ENCODE results near the gene PCSK1.

PCSK1 gene

GRCh38 chr5:96433066-96433447, at the start of gene PCSK1:
Gene PCSK1, minus strand, starts transcription at chr5:96433248. Its CDS starts 206 bp downstream, at chr5:96433042.
- Histone ChIP-seq H3K9me3 (ENCODE audit: control insufficient read depth in 1 of 2, low read length in 2 of 2) (no peaks in the 10 kb centered on the region), H3K27me3 (ENCODE audit: control insufficient read depth in 1 of 2, insufficient read depth in 2 of 2, low read length in 2 of 2) (peaks cover 25 to 33% of the 10 kb centered on the region in 2 donors), H3K27ac (ENCODE audit: low read depth, low read length) (no peak within 1 kb of the TSS), H3K9ac (ENCODE audit: low read depth in 1 of 2, low read length in 2 of 2) (no peak within 1 kb of the TSS), H3K36me3 (ENCODE audit: control insufficient read depth in 1 of 2, insufficient read depth in 2 of 2, low read length in 2 of 2) (no peaks in the 10 kb centered on the region), H3K4me1 (ENCODE audit: control insufficient read depth in 1 of 2, insufficient read depth in 2 of 2, low read length in 2 of 2) (no peaks in the 10 kb centered on the region), H3K4me3 (ENCODE audit: low read depth in 1 of 2, low read length in 2 of 2) (no peak within 1 kb of the TSS)

GRCh38 chr5:96481867-96482266, 48.8 kb upstream of the PCSK1 start:
- Histone ChIP-seq H3K9ac (ENCODE audit: low read depth in 1 of 2, low read length in 2 of 2) (no peak overlapping the region), H3K4me3 (ENCODE audit: low read depth in 1 of 2, low read length in 2 of 2) (no peak overlapping the region), H3K9me3 (ENCODE audit: control insufficient read depth in 1 of 2, low read length in 2 of 2) (no peaks in the 10 kb centered on the region), H3K27ac (ENCODE audit: low read depth, low read length) (no peak overlapping the region), H3K4me1 (ENCODE audit: control insufficient read depth in 1 of 2, insufficient read depth in 2 of 2, low read length in 2 of 2) (no peaks in the 10 kb centered on the region), H3K27me3 (ENCODE audit: control insufficient read depth in 1 of 2, insufficient read depth in 2 of 2, low read length in 2 of 2) (no peaks in the 10 kb centered on the region), H3K36me3 (ENCODE audit: control insufficient read depth in 1 of 2, insufficient read depth in 2 of 2, low read length in 2 of 2) (no peaks in the 10 kb centered on the region)

GRCh38 chr5:96481009-96481786, 48.1 kb upstream of the PCSK1 start:
- H3K9me3 ChIP-seq (ENCODE audit: control insufficient read depth in 1 of 2, low read length in 2 of 2), result no peaks in the 10 kb centered on the region
- H3K27ac ChIP-seq (ENCODE audit: low read depth, low read length), result no peak overlapping the region
- H3K27me3 ChIP-seq (ENCODE audit: control insufficient read depth in 1 of 2, insufficient read depth in 2 of 2, low read length in 2 of 2), result no peaks in the 10 kb centered on the region
- H3K9ac ChIP-seq (ENCODE audit: low read depth in 1 of 2, low read length in 2 of 2), result no peak overlapping the region
- H3K4me3 ChIP-seq (ENCODE audit: low read depth in 1 of 2, low read length in 2 of 2), result no peak overlapping the region
- H3K4me1 ChIP-seq (ENCODE audit: control insufficient read depth in 1 of 2, insufficient read depth in 2 of 2, low read length in 2 of 2), result no peaks in the 10 kb centered on the region
- H3K36me3 ChIP-seq (ENCODE audit: control insufficient read depth in 1 of 2, insufficient read depth in 2 of 2, low read length in 2 of 2), result no peaks in the 10 kb centered on the region

- Histone ChIP-seq H3K36me3 (ENCODE audit: control insufficient read depth in 1 of 2, insufficient read depth in 2 of 2, low read length in 2 of 2) (no peaks in the 10 kb centered on the region), H3K27ac (ENCODE audit: low read depth, low read length) (no peak overlapping the region), H3K9me3 (ENCODE audit: control insufficient read depth in 1 of 2, low read length in 2 of 2) (no peaks in the 10 kb centered on the region), H3K27me3 (ENCODE audit: control insufficient read depth in 1 of 2, insufficient read depth in 2 of 2, low read length in 2 of 2) (no peaks in the 10 kb centered on the region), H3K4me1 (ENCODE audit: control insufficient read depth in 1 of 2, insufficient read depth in 2 of 2, low read length in 2 of 2) (no peaks in the 10 kb centered on the region), H3K9ac (ENCODE audit: low read depth in 1 of 2, low read length in 2 of 2) (no peak overlapping the region), H3K4me3 (ENCODE audit: low read depth in 1 of 2, low read length in 2 of 2) (no peak overlapping the region)
Measured at GRCh38 chr5:96478983-96479382, 45.9 kb upstream of the PCSK1 start.

- H3K27ac ChIP-seq (ENCODE audit: low read depth, low read length), result no peak overlapping the region
- no peaks in the 10 kb centered on the region for H3K36me3 ChIP-seq (ENCODE audit: control insufficient read depth in 1 of 2, insufficient read depth in 2 of 2, low read length in 2 of 2)
- H3K9ac ChIP-seq (ENCODE audit: low read depth in 1 of 2, low read length in 2 of 2), result no peak overlapping the region
- H3K27me3 ChIP-seq (ENCODE audit: control insufficient read depth in 1 of 2, insufficient read depth in 2 of 2, low read length in 2 of 2), result no peaks in the 10 kb centered on the region
- no peaks in the 10 kb centered on the region for H3K4me1 ChIP-seq (ENCODE audit: control insufficient read depth in 1 of 2, insufficient read depth in 2 of 2, low read length in 2 of 2)
- H3K9me3 ChIP-seq (ENCODE audit: control insufficient read depth in 1 of 2, low read length in 2 of 2), result no peaks in the 10 kb centered on the region
- no peak overlapping the region for H3K4me3 ChIP-seq (ENCODE audit: low read depth in 1 of 2, low read length in 2 of 2)
Measured at GRCh38 chr5:96476654-96477053, 43.6 kb upstream of the PCSK1 start.

- Histone ChIP-seq H3K36me3 (ENCODE audit: control insufficient read depth in 1 of 2, insufficient read depth in 2 of 2, low read length in 2 of 2) (no peaks in the 10 kb centered on the region), H3K4me1 (ENCODE audit: control insufficient read depth in 1 of 2, insufficient read depth in 2 of 2, low read length in 2 of 2) (no peaks in the 10 kb centered on the region), H3K4me3 (ENCODE audit: low read depth in 1 of 2, low read length in 2 of 2) (no peak overlapping the region), H3K9me3 (ENCODE audit: control insufficient read depth in 1 of 2, low read length in 2 of 2) (no peaks in the 10 kb centered on the region), H3K27me3 (ENCODE audit: control insufficient read depth in 1 of 2, insufficient read depth in 2 of 2, low read length in 2 of 2) (no peaks in the 10 kb centered on the region), H3K9ac (ENCODE audit: low read depth in 1 of 2, low read length in 2 of 2) (no peak overlapping the region), H3K27ac (ENCODE audit: low read depth, low read length) (no peak overlapping the region)
Measured at GRCh38 chr5:96474073-96474472, 41.0 kb upstream of the PCSK1 start.

GRCh38 chr5:96473155-96473554, 40.1 kb upstream of the PCSK1 start:
- no peaks in the 10 kb centered on the region for H3K36me3 ChIP-seq (ENCODE audit: control insufficient read depth in 1 of 2, insufficient read depth in 2 of 2, low read length in 2 of 2)
- no peak overlapping the region for H3K9ac ChIP-seq (ENCODE audit: low read depth in 1 of 2, low read length in 2 of 2)
- H3K9me3 ChIP-seq (ENCODE audit: control insufficient read depth in 1 of 2, low read length in 2 of 2), result no peaks in the 10 kb centered on the region
- no peaks in the 10 kb centered on the region for H3K27me3 ChIP-seq (ENCODE audit: control insufficient read depth in 1 of 2, insufficient read depth in 2 of 2, low read length in 2 of 2)
- H3K4me1 ChIP-seq (ENCODE audit: control insufficient read depth in 1 of 2, insufficient read depth in 2 of 2, low read length in 2 of 2), result no peaks in the 10 kb centered on the region
- H3K4me3 ChIP-seq (ENCODE audit: low read depth in 1 of 2, low read length in 2 of 2), result no peak overlapping the region
- H3K27ac ChIP-seq (ENCODE audit: low read depth, low read length), result no peak overlapping the region

GRCh38 chr5:96470785-96471184, 37.7 kb upstream of the PCSK1 start:
- H3K36me3 ChIP-seq (ENCODE audit: control insufficient read depth in 1 of 2, insufficient read depth in 2 of 2, low read length in 2 of 2), result no peaks in the 10 kb centered on the region
- H3K4me3 ChIP-seq (ENCODE audit: low read depth in 1 of 2, low read length in 2 of 2), result no peak overlapping the region
- no peak overlapping the region for H3K9ac ChIP-seq (ENCODE audit: low read depth in 1 of 2, low read length in 2 of 2)
- H3K27me3 ChIP-seq (ENCODE audit: control insufficient read depth in 1 of 2, insufficient read depth in 2 of 2, low read length in 2 of 2), result no peaks in the 10 kb centered on the region
- no peaks in the 10 kb centered on the region for H3K4me1 ChIP-seq (ENCODE audit: control insufficient read depth in 1 of 2, insufficient read depth in 2 of 2, low read length in 2 of 2)
- no peaks in the 10 kb centered on the region for H3K9me3 ChIP-seq (ENCODE audit: control insufficient read depth in 1 of 2, low read length in 2 of 2)
- H3K27ac ChIP-seq (ENCODE audit: low read depth, low read length), result no peak overlapping the region

GRCh38 chr5:96468956-96469355, 35.9 kb upstream of the PCSK1 start:
- Histone ChIP-seq H3K9ac (ENCODE audit: low read depth in 1 of 2, low read length in 2 of 2) (no peak overlapping the region), H3K4me1 (ENCODE audit: control insufficient read depth in 1 of 2, insufficient read depth in 2 of 2, low read length in 2 of 2) (no peaks in the 10 kb centered on the region), H3K4me3 (ENCODE audit: low read depth in 1 of 2, low read length in 2 of 2) (no peak overlapping the region), H3K36me3 (ENCODE audit: control insufficient read depth in 1 of 2, insufficient read depth in 2 of 2, low read length in 2 of 2) (no peaks in the 10 kb centered on the region), H3K27ac (ENCODE audit: low read depth, low read length) (no peak overlapping the region), H3K27me3 (ENCODE audit: control insufficient read depth in 1 of 2, insufficient read depth in 2 of 2, low read length in 2 of 2) (no peaks in the 10 kb centered on the region), H3K9me3 (ENCODE audit: control insufficient read depth in 1 of 2, low read length in 2 of 2) (no peaks in the 10 kb centered on the region)

- H3K36me3 ChIP-seq (ENCODE audit: control insufficient read depth in 1 of 2, insufficient read depth in 2 of 2, low read length in 2 of 2), result no peaks in the 10 kb centered on the region
- no peaks in the 10 kb centered on the region for H3K9me3 ChIP-seq (ENCODE audit: control insufficient read depth in 1 of 2, low read length in 2 of 2)
- no peaks in the 10 kb centered on the region for H3K4me1 ChIP-seq (ENCODE audit: control insufficient read depth in 1 of 2, insufficient read depth in 2 of 2, low read length in 2 of 2)
- H3K9ac ChIP-seq (ENCODE audit: low read depth in 1 of 2, low read length in 2 of 2), result no peak overlapping the region
- no peaks in the 10 kb centered on the region for H3K27me3 ChIP-seq (ENCODE audit: control insufficient read depth in 1 of 2, insufficient read depth in 2 of 2, low read length in 2 of 2)
- H3K4me3 ChIP-seq (ENCODE audit: low read depth in 1 of 2, low read length in 2 of 2), result no peak overlapping the region
- no peak overlapping the region for H3K27ac ChIP-seq (ENCODE audit: low read depth, low read length)
Measured at GRCh38 chr5:96463091-96463490, 30.0 kb upstream of the PCSK1 start.
